AML-193 (cell line): Measurements from ENCODE around the gene IGIP.

Experiments used
- DNase-seq, 2 experiments: peaks; one replicate each; lab custom pipeline; 2025; lab: John Stamatoyannopoulos, UW

Gene IGIP

GRCh38 chr5:140165101-140165922 lies 39.6 kb downstream of the IGIP start:
- no peak for DNase-seq

GRCh38 chr5:140165923-140166270 lies 40.2 kb downstream of the IGIP start:
- no peak for DNase-seq

- no peak for DNase-seq
Measured at GRCh38 chr5:140166911-140167310, 41.2 kb downstream of the IGIP start.

- no peak for DNase-seq
Measured at GRCh38 chr5:140168371-140168770, 42.6 kb downstream of the IGIP start.

GRCh38 chr5:140169410-140169809 lies 43.7 kb downstream of the IGIP start:
- peak in 1 of 2 experiments; percentile 29 for DNase-seq

- DNase-seq = no peak
Measured at GRCh38 chr5:140172483-140172882, 46.7 kb downstream of the IGIP start.

GRCh38 chr5:140174014-140174413 lies 48.3 kb downstream of the IGIP start:
- DNase-seq = no peak

- DNase-seq = no peak
Measured at GRCh38 chr5:140174465-140175366, 49.0 kb downstream of the IGIP start, which contains the start of gene CYSTM1. CYSTM1 (plus strand) TSS chr5:140175188; CDS start chr5:140194466, 19,278 bp downstream.

GRCh38 chr5:140175367-140176030 lies 49.8 kb downstream of the IGIP start:
- no peak for DNase-seq

- DNase-seq = no peak
Measured at GRCh38 chr5:140176031-140176387, 50.3 kb downstream of the IGIP start.

GRCh38 chr5:140178086-140178410 lies 52.3 kb downstream of the IGIP start:
- DNase-seq = no peak

GRCh38 chr5:140178482-140179116 lies 52.9 kb downstream of the IGIP start:
- DNase-seq = no peak
